Left renal pelvis (tissue), 4 donors: ENCODE results near the gene OR52A1. TPM values are rescaled to one million over a fixed set of nuclear protein-coding genes. Genes with fewer than 3 reads are reported as not detected.
"Not testable (repeated sequence)": the region's sequence is repeated elsewhere in the genome, so short reads cannot be mapped to it uniquely, and the experiment has no call there.

Experiments used
- DNase-seq, 4 donors: peaks; one replicate each; pipeline ENCODE4 v3.0.0-alpha.2; 2013; ENCODE audit warnings: low read depth in 4 of 4, low spot score in 3 of 4
- polyA plus RNA-seq, 4 donors: library from polyadenylated mRNA; unstranded; fragments of 120-200 nt; gene quantifications; one replicate each; pipeline ENCODE4 v1.2.1, GENCODE V29; 2013; ENCODE audit not compliant: insufficient read length in 4 of 4

The OR52A1 gene
- under 1 TPM in 2 of 4 donors, not detected in 2; 0.01 to 0.05 TPM for polyA plus RNA-seq

DNA sequence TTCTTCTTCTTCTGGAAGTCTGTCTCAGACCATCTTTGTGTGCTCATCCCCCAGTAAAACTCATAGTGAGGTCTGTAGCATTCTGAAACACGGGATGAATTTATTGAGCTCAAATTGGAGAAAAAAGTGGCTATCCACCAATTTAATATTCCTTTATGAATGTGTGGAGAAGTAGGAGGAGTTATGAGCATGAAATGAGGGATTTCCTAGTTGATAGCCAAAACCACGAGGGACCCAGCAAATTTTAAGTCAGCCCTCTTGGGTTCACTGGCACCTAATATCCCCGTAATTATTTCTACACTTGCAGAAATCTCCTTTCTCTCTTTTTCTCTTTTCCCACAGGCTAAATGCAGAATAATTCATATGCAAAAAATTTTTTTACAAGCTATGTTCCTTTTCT lies at the start of gene OR52A1:
Gene OR52A1 (minus strand): TSS at position 101 of the 400 bp plus-strand sequence. CDS start 2,388 bp downstream, outside the sequence.
- no peak for DNase-seq

DNA sequence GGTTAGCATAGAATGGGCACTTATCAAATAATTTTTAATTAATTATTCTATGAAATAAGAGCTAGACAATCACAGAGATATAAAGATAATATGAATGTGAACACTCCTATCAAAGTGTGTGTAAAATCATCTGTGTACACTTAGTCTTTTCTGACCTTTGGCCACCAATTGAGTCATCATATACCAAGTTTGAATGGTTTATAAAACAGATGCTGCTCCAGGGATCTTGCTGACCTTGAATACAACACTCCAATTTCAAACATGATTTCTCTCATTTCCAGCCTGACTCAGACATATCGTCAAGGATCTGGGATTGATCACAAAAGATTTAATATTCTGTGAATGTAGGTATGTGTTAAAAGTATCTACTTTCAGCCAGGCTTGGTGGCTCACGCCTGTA lies 48.8 kb upstream of the OR52A1 start:
- DNase-seq, result no peak

DNA sequence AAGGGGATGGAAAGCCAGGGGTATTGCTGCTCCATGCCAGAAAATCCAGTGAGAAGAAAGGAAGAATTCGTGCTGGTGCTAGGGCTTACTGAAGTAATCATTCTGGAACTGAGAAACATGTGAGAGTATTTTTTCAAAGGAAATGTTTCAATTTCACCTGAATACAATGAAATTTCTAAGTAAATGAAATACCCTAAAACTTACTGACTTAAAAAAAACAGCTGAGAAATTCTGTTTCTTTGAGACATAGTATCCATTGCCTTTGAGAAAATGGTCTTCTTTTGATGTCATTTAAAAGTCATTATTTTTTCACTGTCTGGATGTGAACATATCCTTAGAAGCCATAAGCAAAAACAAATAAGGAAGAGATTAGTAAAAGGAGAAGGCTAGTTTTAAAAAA lies 46.0 kb upstream of the OR52A1 start, which contains the start of gene OR51V1:
Gene OR51V1 (minus strand): TSS at position 101 of the 400 bp plus-strand sequence. CDS start 0 bp downstream, at position 101.
- DNase-seq, result no peak

DNA sequence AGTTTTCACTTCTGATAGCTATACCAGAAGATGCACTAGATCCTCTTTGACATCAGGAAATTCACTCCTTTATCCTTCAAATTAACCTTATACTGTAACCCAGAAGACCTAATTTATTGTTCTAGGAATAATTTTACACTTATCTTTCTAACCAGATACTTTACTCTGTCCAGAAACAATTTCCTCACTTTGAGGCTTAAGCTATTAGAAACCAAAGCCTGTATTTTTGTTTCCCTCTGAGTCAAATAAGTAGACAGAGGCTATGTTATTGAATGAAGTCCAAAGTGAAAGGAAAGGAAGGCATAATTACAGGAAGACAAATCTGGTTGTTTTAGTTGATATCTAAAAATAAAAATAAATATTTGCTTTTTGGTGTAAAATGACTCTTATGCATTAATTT lies 43.7 kb upstream of the OR52A1 start:
- DNase-seq, result no peak

DNA sequence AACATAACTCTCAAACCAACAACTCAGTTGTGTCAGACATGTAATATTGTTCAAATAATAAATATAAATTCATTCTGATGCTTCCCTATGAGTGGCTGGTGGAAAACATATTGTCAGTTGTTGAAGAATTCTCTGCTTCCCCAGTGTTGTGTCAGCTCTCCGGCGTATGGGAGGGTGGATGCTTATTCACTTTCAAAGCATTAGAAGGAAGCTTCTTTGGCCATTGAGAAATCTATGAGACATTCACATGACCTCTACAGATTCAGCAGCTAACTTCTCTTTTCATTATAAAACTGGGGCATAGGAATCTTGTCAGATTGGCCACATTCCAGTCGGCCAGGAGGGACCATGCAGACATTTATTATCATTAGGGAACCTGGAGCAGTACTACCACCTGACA lies 43.0 kb upstream of the OR52A1 start:
- DNase-seq, result no peak

GRCh38 chr11:5196731-5197130 lies 42.2 kb upstream of the OR52A1 start:
- no peak for DNase-seq

DNA sequence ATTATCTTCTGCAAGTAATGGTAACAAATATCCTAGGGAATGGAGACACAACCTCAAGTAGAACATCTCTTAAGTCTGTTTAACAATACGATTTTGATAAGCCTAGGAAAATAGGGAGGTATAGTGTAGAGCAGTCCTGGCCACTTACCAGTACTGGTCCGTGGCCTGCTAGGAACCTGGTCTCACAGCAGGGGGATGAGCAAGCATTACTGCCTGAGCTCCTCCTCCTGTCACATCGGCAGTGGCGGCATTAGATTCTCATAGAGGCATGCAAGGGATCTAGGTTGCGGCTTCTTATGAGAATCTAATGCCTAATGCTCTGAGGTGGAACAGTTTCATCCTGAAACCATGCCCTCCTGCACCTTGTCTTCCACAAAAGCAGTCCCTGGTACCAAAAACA lies 41.5 kb upstream of the OR52A1 start:
- DNase-seq, result no peak

- DNase-seq, result no peak
Measured at GRCh38 chr11:5192738-5193137, 38.2 kb upstream of the OR52A1 start.

- no peak for DNase-seq
Measured at GRCh38 chr11:5188201-5188600, 33.6 kb upstream of the OR52A1 start.

- DNase-seq, result no peak
Measured at GRCh38 chr11:5178046-5178837, 23.7 kb upstream of the OR52A1 start.

DNA sequence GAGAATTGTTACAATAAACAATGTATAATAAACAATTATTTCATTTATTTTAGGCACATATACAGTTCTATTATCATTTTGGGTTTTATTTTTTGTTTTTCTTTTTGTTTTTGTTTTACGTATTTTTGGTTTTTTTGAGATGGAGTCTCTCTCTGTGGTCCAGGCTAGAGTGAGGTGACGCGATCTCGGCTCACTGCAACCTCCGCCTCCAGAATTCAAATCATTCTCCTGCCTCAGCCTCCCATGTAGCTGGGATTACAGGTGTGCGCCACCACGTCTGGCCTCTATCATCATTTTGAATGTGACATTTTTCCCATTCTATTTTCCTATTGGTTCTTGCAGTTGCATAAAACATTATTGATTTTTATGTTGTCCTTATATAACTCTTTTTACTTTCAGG lies 20.4 kb upstream of the OR52A1 start:
- DNase-seq, result no peak

DNA sequence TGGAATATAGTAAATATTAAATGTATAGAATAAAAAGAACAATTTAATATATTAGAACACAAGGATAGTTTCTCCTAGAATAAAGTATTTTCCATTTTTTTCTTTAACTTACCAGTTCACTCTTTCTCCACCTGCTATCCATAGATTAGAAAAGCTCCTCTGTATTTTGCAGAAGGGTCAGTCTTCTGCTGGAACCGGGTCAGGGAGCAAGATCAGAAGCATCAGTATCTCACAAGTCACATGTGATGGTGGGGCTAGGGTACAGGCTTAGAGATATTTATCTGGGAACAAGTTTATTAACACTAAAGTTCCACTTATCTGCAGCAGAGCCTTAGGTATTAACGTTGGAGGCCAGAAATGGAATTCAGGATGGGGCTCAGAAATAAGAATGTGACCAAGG lies 17.3 kb upstream of the OR52A1 start:
- DNase-seq, result no peak

DNA sequence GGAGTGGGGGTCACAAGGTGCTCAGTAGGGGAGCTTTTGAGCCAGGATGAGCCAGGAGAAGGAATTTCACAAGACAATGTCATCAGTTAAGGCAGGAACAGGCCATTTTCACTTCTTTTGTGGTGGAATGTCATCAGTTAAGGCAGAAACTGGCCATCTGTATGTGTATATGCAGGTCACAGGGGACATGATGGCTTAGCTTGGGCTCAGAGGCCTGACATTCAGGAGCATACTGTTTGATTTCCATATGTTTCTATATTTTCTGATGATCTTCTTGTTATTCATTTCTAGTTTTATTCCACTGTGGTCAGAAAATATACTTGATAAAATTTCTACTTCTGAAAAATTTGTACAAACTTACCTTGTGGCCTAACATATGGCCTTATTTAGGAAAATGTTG lies 11.3 kb upstream of the OR52A1 start:
- not testable (repeated sequence) for DNase-seq

GRCh38 chr11:5164807-5165206 lies 10.2 kb upstream of the OR52A1 start:
- not testable (repeated sequence) for DNase-seq

DNA sequence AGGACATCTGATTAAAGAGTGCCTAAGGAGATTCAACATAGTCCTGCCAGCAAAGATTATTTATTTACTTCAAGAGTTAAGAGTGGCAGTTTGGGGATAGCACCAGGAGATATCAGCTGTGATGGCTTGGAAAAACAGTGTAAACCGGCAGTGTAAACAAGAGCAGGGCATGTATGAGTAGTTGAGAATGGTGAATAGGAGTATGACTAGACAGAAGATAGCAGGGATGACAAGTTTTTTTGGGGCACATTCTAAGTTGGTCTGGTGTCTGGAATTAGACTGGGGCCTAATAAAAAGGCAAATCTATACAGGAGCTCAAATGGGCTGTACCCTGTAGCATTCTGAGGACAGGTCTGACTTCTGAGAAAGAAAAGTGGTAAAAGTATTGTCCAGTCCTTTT lies 6.5 kb upstream of the OR52A1 start:
- not testable (repeated sequence) for DNase-seq

DNA sequence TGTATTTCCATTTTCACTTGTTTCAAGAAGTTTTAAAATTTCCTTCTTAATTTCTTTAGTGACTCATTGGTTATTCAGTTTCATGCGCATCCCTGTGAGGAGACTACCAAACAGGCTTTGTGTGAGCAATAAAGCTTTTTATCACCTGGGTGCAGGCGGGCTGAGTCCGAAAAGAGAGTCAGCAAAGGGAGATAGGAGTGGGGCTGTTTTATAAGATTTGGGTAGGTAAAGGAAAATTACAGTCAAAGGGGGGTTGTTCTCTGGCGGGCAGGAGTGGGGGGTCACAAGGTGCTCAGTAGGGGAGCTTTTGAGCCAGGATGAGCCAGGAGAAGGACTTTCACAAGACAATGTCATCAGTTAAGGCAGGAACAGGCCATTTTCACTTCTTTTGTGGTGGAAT lies 5.7 kb upstream of the OR52A1 start:
- not testable (repeated sequence) for DNase-seq

DNA sequence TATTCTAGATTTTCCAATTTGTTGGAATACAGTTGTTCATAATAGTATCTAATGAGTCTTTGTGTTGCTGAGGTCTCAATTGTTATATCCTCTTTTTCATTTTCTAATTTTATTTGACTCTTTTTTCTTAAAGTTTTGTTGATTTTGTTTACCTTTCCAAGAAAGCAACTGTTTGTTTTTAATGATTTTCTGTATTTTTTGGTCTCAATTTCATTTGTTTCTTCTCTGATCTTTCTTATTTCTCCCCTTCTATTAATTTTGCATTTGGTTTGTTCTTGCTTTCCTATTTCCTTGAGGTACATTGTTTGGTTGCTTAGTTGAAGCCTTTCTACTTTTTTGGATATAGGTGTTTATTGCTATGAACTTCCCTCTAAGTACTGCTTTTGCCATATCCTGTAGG lies 5.2 kb upstream of the OR52A1 start:
- no peak for DNase-seq

GRCh38 chr11:5153574-5154431 lies 754 bp downstream of the OR52A1 start:
- no peak for DNase-seq

DNA sequence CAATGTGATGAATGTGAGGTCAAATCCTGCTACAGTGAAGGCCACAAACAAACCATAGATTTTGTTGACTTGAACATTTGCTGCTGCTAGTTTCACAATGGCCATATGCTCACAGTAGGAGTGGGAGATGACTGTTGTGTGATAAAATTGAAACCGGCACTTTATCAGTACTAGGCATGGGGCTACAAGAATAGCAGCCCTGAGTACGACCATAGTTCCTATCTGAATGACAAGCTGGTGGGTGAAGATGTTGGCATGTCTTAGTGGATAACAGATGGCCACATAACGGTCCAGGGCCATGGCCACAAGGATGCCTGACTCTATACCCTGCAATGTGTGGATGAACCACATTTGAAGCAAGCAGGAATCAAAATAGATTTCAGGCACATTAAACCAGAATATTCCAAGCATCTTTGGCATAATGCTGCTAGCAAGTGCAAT lies 2.8 kb downstream of the OR52A1 start:
- DNase-seq, result no peak

- not testable (repeated sequence) for DNase-seq
Measured at GRCh38 chr11:5144206-5144605, 10.4 kb downstream of the OR52A1 start.

DNA sequence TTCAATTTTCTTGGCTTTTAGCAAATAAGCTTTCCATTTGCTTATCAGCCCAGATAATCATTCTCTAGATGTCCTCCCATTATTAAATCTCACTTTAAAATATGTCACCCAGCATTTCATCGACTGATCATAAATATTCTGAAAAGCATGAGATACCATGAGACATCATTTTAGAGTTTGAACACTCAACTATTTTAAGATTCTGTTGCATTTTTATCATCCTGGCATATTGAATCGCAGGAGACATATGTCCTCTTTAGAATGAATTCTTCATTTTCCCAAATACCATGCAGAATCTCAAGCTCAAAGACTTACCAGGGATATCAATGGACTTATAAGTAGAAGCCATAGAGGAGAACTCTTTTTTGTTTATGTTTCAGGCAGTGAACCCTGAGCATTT lies 16.6 kb downstream of the OR52A1 start, which contains the start of gene OR52A5:
Gene OR52A5 (minus strand): TSS at position 361 of the 400 bp plus-strand sequence. CDS start 5,714 bp downstream, outside the sequence.
- DNase-seq, result no peak
